ENCODE data around the gene LRRC61.

DNA sequence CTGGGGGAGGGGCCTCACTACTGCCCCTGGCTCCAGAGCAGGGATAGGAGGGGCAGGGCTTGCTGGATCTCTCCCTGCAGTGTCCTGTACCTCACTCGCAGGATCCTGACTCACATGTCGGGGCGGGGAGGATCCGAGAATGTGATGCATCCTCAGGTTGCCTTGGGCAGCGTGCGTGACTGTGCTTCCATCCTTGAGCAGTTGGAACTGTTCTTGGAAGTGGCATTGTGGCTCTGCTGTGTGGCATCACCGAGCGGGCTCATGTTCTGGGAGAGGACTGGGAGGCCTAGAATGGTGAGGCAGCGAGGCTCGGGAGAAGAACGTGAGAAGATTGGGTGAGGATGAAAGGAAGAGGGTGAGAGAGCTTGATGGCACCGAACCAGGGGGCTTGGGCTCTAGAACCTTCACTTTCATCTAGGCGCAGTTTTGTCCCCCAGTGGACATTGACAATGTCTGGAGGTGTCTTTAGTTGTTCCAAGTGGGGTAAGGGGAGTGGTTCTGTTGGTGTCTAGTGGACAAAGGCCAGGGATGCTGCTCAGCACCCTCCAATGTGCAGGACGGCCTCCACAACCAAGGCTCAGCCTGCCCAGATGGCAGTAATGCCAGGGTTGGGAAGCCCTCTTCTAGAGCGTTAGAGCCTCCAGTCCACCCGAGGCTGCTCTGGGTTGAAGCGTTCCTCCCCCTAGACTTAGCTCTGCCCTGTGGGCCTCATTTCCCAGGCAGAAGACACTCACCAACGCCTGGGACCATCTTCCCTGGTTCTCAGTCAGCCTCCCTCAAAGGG lies 9.9 kb downstream of the LRRC61 start:
- no peak for TF ChIP-seq ZNF350 (tag by site-specific recombination; IDR thresholded peaks at IDR 0.05)
- TF ChIP-seq YY1 (tag by site-specific recombination; IDR thresholded peaks at IDR 0.05): no peak
- TF ChIP-seq CTCF (tag by site-specific recombination; IDR thresholded peaks at IDR 0.05): no peak
- TF ChIP-seq ZNF785 (tag by site-specific recombination; IDR thresholded peaks at IDR 0.05): no peak
- no peak for TF ChIP-seq ZNF248 (tag by site-specific recombination; IDR thresholded peaks at IDR 0.05)
- TF ChIP-seq ZNF184 (tag by site-specific recombination; IDR thresholded peaks at IDR 0.05): no peak
- TF ChIP-seq TCF7L2 (IDR thresholded peaks at IDR 0.05; ENCODE audit: borderline replicate concordance, low read depth, low read length): no peak
- no peak for TF ChIP-seq ZNF140 (tag by site-specific recombination; IDR thresholded peaks at IDR 0.05)
- no peak for TF ChIP-seq ZBTB20 (tag by site-specific recombination; IDR thresholded peaks at IDR 0.05)
- TF ChIP-seq SP7 (tag by site-specific recombination; IDR thresholded peaks at IDR 0.05): no peak
- no peak for TF ChIP-seq ZNF10 (tag by site-specific recombination; IDR thresholded peaks at IDR 0.05)
- no peak for TF ChIP-seq ZNF658 (tag by site-specific recombination; IDR thresholded peaks at IDR 0.05)
